Measurements from ENCODE around the gene XRCC1.
A peak's percentile ranks its signal among the peaks of the same experiment; 100 is the strongest.
"Not testable (repeated sequence)": the region's sequence is repeated elsewhere in the genome, so short reads cannot be mapped to it uniquely, and the experiment has no call there.

Gene XRCC1

GRCh38 chr19:43545981-43546380 lies 29.3 kb downstream of the XRCC1 start:
- no peak for DNase-seq (ENCODE audit: low read depth)

- DNase-seq (ENCODE audit: low read depth): no peak
Observed at GRCh38 chr19:43545276-43545675, 30.1 kb downstream of the XRCC1 start.

GRCh38 chr19:43544077-43544476 lies 31.2 kb downstream of the XRCC1 start:
- DNase-seq (ENCODE audit: low read depth): no peak

GRCh38 chr19:43541920-43542650 lies 33.2 kb downstream of the XRCC1 start:
- no peak for DNase-seq (ENCODE audit: low read depth)

- no peak for DNase-seq (ENCODE audit: low read depth)
Observed at GRCh38 chr19:43540381-43540780, 34.9 kb downstream of the XRCC1 start.

- no peak for DNase-seq (ENCODE audit: low read depth)
Observed at GRCh38 chr19:43538922-43539321, 36.4 kb downstream of the XRCC1 start.

- DNase-seq (ENCODE audit: low read depth): no peak
Observed at GRCh38 chr19:43534816-43535761, 40.2 kb downstream of the XRCC1 start.

- DNase-seq (ENCODE audit: low read depth): no peak
Observed at GRCh38 chr19:43534305-43534815, 41.0 kb downstream of the XRCC1 start.

GRCh38 chr19:43533546-43534304 lies 41.6 kb downstream of the XRCC1 start:
- peak; percentile 83 for DNase-seq (ENCODE audit: low read depth)

- DNase-seq (ENCODE audit: low read depth): peak; percentile 65
Observed at GRCh38 chr19:43532962-43533545, 42.3 kb downstream of the XRCC1 start, which contains the start of gene ZNF575. Gene ZNF575, plus strand, starts transcription at chr19:43533188. Its CDS starts 1,235 bp downstream, at chr19:43534423.

- DNase-seq (ENCODE audit: low read depth): no peak
Observed at GRCh38 chr19:43532571-43532961, 42.8 kb downstream of the XRCC1 start.

- no peak for DNase-seq (ENCODE audit: low read depth)
Observed at GRCh38 chr19:43527860-43528622, 47.3 kb downstream of the XRCC1 start.

GRCh38 chr19:43526884-43527859 lies 48.2 kb downstream of the XRCC1 start, which contains the start of gene ETHE1:
Gene ETHE1, minus strand, starts transcription at chr19:43527201. Its CDS starts 24 bp downstream, at chr19:43527177.
- DNase-seq (ENCODE audit: low read depth): peak; percentile 52

- no peak for DNase-seq (ENCODE audit: low read depth)
Observed at GRCh38 chr19:43525836-43526771, 49.2 kb downstream of the XRCC1 start.

GRCh38 chr19:43524922-43525835 lies 50.1 kb downstream of the XRCC1 start:
- DNase-seq (ENCODE audit: low read depth): no peak

- DNase-seq (ENCODE audit: low read depth): not testable (repeated sequence)
Observed at GRCh38 chr19:43523696-43524095, 51.6 kb downstream of the XRCC1 start.

GRCh38 chr19:43522929-43523328 lies 52.4 kb downstream of the XRCC1 start:
- no peak for DNase-seq (ENCODE audit: low read depth)
